HG02759 (cell line): ENCODE measurements around the gene ARHGAP42.
"Not testable (repeated sequence)": the region's sequence is repeated elsewhere in the genome, so short reads cannot be mapped to it uniquely, and the experiment has no call there.

ENCODE experiments used
- ATAC-seq: cut with Tn5 transposase; IDR thresholded peaks from one replicate; pipeline ENCODE4 v1.9.1; 2021; ENCODE audit warnings: mild to moderate bottlenecking, moderate library complexity; ENCODE audit not compliant: unreplicated experiment

The ARHGAP42 gene

DNA sequence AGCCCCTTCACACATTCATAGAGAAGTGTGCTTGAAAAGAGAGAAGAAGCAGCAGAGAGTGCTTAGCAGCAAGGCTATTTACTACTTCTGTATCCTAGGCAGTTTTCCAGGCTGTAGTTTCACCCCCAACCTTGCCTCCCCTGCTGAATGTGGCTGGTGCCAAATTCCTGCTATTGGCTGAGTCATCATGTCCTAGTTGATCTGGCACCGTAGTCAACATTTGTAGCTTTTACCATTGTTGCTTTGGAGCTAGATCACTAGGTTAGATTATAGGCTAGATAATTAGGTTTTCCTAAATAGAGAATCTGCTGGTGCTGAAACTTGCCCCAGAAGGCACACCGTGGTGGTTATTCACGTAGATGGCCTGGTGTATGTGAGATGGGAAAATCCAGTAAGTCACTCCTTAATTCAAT is 32.7 kb downstream of the ARHGAP42 start:
- ATAC-seq: no peak

DNA sequence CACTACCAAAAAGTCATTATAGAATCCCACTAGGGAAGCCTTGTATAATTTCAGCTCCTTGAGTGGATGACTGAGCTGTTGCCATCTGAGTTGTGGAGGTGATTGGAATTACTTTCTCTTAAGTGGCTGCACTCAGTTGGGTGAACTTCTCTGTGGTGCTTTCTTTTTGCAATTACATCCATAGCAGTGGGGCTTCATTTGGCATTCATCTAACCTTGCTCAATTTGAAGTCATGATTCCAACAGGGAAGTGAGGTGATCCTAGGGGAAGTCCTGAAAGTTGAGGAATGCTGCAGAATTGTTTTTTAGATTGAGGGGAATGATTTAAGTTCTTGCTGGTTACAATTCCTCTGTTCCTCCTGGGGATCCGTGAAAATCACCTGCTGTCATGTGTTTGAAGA is 39.6 kb downstream of the ARHGAP42 start:
- ATAC-seq: no peak

DNA sequence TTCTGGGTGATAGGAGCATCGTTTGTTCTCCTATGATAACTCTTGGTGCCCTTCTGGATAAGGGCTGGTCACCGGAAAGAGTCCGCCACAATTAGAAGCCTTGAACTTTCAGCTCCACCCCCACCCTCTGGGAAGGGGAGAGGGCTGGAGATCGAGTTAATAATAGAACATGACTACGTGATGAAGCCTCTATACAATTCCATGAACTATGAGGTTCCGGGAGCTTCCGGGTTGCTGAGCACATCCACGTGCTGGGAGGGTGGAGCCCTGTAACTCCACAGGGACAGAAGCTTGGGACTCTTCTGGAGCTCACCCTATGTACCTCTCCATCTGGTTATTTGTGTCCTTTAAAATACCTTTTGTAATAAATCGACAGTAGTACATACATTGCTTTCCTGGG is 40.3 kb downstream of the ARHGAP42 start:
- ATAC-seq: no peak

DNA sequence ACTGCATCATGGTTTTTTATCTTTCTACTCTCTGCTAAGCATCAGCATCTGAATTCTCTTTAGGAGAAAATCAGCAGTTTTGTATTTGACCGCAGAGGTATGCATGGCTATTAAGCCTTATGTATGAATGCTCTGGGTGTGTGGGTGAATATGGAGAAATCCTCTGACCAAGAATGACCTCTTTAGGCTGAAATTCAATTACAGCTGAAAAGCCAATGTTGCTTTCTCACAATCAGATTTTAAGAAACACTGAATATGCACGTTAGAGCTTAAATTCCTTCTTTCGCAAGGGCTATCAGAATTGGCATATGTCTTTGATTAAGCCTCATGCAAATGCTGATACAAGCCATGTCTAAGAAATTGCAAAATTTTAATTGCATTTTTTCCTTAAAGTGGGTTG is 43.2 kb downstream of the ARHGAP42 start:
- no peak for ATAC-seq

DNA sequence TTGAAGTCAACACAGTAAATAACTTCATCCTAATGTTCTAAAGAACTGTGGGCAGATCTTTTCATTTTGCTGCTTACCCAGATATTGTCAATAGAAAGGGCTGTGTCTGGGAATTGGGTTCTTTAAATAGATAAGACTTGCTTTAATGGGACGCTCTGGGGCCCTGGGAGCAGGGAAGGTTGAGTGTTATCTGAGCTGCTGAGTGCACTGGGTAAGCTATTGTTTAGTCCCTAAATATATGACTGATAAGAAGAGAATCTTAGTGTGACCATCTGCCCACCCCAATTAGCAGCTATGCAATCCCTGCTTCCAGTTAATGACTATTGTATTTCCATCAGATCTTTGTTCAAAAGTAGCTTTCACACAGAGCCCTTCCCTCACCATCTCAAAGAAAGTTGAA is 44.4 kb downstream of the ARHGAP42 start:
- ATAC-seq: no peak

DNA sequence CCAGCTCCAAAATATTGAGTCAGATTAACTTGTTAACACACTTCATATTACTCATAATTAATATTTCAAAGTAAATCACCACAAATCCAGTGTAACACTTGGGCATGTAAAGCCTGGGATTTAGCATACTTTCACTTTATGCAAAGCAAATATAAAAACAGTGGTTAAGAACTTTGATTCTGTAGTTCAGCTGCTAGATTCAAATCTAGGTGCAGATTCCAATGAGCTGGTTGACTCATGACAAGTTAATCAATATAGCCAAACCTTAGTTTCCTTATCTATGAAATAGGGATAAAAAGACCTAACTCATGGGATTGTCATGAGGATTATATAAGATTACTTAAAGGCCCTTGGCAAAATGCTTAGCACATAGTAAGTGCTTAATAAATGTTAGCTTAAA is 45.9 kb downstream of the ARHGAP42 start:
- ATAC-seq: no peak

DNA sequence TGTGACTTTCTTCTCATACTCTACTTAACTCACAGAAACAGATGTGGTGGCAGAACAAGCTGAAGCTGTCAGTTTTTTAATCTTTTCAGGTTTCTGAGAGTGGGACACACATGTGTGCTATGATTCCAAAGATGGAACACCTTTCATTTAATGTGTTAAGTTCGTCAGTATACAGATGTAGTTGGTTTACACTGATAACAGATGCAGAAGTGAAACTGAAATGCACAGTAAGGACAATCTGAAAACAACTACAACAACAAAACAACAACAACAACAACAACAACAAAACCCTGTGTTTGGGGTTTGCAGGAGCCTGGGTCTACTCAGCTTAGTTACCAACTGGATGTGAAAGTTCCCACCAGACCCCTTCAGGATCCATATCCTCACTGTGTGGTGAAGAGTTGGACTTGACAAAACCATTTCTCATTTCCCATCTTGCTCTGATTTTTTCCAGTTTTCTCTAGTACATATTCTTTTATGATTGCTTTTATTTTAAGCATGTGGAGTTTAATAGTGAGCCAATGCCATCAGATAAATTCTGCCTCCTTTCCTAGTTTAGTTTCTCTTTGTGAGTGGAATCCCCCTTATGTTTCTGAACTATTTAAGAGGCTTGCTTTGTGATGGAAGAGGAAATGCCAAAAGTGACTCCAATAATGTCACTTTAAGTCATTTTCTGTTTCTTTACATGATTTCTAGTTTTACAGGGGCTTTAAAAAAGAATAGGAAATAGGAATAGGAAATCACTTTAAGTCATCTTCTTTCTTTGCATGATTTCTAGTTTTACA is 47.8 kb downstream of the ARHGAP42 start:
- ATAC-seq: no peak

DNA sequence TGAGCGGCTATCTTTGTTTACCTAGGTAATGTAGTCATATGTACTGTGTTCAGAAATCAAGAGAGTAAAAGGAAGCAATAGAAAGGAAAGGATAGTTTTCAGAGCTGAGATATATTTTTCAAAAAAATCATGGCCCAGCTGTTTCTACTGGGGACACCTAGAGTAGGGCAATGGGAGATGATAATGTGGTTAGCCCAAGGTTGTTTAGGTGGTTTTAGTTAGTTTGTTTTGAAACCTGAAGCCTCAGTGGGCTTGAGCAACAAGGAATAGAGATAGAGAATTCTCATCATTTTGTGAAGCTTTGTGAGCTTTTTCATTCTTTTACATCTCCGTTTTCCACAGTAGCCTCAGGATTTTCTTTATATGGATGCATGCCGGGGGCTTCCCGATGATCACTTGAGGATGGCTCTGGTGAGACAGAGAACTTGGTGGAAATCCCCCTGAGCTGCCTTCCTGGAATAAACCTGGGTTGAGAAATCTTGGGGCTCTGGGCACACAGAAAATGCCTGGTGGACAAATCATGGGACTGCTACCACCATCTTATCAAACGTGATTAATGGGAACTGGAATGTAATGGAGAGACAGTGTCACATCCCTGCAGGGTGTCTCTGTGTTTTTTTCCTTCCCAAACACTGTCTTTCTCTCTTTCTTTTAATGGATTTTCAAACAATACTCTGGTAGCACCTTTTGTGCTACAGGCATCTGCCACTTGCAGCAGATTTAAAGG is 49.0 kb downstream of the ARHGAP42 start:
- ATAC-seq: no peak

DNA sequence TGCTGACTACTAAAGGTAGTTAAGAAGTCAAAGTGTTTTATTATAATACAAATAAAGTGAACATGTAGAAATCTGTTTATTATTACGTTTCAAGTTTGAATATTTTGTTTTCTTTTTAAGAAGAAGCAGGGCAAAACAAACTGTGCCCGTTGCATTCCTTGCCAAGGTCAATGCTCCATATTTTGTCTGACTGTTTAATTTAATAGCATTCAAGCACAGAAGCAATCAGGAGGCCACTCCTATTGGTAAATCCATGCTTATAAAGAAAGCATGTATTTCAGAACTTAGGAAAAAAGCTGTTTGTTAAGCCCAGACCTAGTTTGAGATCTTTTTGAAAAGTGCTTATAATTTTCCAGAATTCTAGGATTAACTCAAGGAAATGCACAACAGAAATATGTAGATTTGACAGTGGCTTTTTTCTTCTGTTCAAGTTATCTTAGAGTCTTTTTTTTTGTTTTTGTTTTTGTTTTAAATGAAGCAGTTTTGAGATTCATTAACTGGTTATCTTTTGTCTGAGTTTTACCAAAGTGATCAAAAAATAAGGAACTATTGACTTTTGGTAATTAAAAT is 51.7 kb downstream of the ARHGAP42 start:
- ATAC-seq: no peak

DNA sequence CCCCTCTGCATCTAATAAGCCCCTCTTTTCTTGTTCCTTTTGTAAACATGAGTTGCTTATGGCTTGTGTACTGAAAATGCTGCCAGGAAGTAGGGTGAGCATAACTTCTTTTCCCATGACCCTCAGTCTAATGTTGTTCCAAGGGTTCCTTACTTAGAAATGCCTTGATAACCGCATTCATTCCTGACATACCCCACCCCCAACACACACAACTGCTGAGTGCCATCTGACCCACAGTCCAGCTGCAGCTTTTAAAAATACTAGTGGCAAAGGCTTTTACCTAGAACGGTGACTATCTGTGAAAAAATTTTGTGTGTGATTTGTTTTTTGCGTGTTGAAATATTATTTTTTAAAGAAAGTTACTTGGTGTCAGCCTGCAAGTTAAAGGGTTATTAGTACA is 52.6 kb downstream of the ARHGAP42 start:
- no peak for ATAC-seq

DNA sequence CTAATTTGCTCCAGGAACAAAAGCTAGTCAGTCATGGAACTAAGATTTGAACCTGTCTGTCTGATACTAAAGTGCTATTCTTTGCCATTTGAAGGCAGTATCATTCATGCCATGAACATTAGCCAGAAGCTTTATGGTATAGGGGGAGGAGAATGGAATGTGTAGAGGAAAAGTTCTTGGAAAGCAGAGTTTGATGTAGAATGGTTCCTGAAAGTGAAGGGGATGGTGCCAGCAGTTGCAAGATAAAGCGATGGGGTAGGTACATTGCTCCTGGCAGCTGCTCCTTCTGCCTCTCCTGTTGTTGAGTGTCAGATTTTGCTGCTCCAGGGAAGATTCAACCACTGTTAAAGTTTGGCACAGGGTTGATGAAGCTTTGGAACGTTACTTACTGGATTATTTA is 53.4 kb downstream of the ARHGAP42 start:
- ATAC-seq: no peak

DNA sequence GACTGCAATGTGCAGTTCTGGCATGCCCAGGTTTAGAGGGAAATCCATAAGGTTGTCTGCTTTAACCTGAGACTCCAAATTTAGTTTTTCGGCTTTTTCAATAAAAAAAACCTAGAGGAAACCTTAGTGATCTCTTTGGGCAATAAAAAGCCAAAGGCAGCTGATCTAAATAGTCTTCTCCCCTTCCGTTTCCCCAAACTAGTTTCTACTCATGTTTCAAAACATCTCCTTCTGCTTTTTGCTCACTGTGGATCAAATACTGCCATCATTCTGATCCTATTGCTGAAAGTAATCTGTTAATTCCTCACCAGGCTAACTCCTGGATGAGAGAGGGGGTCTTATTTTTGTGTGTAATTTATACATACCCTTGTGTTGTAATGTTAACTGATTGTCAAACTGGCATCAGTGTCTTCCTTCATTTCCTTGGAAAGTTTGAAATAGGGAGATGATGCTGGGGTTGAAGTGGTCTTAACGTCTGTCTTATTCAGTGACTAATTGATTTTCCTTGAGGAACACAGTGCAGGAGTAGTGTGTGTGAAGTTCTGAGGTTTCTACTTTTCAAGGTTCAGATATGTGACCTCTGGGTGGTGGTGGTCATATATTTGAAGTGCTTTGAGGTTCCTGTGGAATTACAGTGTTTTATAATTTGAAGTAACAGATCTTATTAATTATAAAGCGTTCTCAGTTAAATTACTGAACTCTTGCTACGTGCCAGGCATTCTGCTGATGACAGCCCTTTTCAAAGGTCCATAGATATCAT is 55.0 kb downstream of the ARHGAP42 start:
- peak; percentile 8 for ATAC-seq

DNA sequence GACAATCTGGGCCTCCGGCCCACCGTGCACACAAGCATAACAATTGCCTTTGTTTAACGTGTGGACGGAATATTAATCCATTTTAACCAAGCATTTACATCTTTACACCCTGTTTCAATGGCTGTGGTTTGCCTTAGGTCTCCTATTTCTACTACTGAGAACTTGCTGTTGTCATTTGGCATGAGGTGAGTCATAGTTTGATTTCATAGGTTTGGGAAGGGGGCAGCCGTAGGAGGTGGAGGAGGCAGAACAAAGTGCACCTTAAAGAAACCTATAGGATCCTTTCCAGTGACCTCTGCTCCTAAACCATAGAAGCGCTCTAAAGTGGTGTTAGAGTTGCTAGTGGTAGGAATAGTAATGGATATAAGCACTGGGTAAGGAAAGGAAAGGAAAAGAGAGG is 59.4 kb downstream of the ARHGAP42 start:
- no peak for ATAC-seq

DNA sequence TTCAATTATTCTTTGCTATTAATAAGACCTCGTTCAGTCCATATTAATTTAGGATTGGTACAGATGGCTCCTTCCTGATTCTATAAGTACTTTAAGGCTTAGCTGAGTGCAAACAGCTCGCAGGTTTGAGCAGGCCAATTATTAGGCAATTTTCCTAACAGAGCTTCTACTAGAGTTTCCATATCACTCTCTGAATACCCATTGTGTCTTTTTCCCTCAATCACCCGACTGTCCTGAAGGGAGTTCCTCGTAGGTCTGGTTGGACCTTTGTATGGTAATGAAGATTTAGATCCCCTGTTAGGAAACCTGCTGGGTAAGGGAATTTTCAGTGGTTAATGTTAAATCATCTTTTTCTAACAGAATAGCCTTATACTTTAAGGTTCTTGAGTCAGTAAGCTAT is 61.1 kb downstream of the ARHGAP42 start:
- ATAC-seq: no peak

DNA sequence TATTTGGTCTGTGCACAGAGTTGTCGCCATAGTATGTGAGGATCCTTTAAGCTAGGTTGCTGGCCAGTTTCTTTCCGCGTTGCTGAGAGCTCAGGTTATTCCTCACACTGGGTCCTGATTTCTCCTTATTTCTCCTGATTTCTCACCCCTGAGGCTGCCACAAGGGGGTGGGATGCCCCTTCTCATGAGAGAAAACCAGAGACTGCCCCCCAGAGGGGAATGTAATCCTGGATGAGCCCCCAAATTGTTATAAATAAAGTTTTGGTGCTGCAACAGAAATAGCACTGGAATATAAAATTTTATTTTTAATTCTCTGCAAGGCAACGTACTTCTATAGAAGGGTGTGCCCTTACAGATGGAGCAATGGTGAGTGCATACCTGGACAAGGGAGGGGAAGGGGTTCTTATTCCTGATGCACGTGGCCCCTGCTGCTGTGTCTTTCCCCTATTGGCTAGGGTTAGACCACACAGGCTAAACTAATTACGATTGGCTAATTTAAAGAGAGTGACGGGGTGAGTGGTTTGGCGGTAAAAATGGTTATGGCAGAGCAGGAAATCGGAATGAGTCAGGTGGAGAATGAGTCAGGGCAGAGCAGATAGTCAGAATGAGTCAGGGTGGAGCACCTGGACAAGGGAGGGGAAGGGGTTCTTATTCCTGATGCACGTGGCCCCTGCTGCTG is 62.9 kb downstream of the ARHGAP42 start:
- not testable (repeated sequence) for ATAC-seq

DNA sequence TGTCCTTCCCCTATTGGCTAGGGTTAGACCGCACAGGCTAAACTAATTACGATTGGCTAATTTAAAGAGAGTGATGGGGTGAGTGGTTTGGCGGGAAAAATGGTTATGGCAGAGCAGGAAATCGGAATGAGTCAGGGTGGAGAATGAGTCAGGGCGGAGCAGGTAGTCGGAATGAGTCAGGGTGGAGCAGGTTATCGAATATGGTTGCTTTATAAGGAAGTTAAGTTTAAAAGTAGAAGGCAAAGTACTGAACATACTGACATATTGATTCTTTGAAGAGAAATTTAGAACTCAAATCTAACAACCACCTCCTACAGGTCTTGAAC is 63.4 kb downstream of the ARHGAP42 start:
- ATAC-seq: not testable (repeated sequence)

DNA sequence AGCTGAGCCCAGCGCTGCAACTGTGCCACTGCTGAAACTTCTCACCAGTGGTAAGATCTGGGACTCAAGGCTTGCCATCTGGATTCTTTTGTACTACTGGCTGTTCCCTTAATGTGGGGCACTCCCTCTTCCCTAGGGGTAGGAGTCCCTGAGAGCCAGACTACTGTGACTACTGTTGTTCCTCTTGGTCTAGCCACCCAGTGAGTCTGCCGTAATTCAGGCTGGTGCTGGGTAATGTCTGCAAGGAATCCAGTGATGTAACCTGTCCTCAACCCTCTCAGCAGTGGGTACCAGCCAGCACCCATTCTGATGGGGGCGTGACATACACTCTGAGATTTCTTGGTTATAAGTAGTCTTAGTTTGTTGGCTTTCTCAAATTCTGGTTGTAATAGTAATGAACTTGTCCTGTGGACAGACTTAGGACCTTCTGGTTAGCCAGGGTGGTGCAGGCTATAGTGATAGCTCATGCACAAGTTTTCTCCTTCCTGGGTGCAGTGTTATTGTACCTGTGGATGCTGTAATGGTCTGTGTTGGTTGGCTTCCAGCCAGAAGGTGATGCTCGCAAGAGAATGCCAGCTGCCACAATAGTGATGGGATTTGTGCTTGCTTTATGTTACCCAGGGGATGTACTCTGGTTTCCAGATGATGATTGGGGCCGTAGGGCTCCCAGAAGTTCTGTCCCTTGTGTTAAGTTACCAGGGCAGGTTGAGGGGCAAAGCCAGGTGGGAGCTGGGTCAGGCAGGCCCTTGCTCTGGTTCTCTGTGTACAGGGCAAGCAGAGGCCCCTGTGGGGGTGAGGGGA is 65.5 kb downstream of the ARHGAP42 start:
- ATAC-seq: no peak

DNA sequence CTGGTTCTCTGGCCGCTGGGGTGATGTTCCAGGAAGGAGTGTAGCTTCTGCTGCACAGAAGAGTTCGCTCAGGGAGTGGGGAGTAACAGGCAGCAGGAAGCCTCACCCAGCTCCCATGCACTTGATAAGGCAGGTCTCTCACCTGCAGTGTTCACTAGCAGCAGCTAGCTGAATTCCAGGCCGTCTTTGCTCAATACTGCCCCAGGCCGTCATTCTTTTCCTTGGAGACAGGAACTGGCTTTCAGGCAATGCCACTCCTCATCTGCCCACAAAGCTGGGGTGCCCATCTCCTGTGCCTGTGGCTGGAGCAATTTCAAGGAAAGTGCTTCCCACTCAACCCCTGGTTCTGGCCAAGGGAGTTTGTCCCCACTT is 66.1 kb downstream of the ARHGAP42 start:
- no peak for ATAC-seq

DNA sequence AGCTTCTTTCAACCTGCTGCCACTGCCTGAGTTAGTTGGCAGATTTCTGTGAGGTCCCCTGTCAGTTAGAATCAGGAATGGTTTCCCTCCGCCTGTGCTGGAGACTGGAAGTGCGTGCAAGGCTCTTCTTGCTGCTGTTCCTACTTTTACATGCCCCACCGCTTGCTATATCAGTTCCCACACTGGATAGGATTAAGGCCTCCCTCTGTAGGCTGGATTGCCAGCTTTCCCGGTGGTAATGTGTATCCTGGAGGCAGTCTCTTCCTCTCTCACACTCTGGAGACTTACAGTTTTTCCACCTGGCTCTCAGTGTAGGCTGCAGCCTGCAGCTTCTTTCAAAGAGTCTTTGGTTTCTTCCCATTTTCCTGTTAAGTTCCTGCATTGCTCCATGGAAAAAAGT is 66.5 kb downstream of the ARHGAP42 start:
- ATAC-seq: no peak

DNA sequence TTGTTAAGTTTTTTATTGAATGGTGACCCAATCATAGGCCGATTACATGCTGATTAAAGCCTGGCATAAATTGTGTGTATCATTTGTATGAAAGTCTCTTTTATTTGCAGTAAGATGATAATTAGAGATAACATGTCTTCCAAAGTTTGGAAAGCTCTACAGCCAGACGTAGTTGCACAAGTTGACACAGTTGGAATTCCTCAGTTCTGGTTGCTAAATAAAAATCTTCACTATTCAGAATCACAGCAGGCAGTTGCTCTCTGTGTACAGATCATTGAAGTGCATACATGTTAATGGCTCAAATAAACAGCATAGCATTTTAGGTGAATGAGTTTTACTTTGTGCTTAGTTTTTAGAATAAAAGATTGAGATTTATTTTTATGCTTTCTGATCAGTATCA is 69.5 kb downstream of the ARHGAP42 start:
- ATAC-seq: no peak
